RKO (cell line): Measurements from ENCODE around the gene KLF9.
A peak's percentile ranks its signal among the peaks of the same experiment; 100 is the strongest.

Experiments used
- DNase-seq: peaks from one replicate; pipeline ENCODE4 v3.0.0-alpha.2; 2016; ENCODE audit warnings: low spot score

Gene KLF9

GRCh38 chr9:70413799-70414775, at the start of gene KLF9:
TSS of gene KLF9 (minus strand) at chr9:70414657. CDS start at chr9:70413363, 1,294 bp downstream.
- DNase-seq = peak; percentile 96

GRCh38 chr9:70463877-70464276, 49.4 kb upstream of the KLF9 start:
- no peak for DNase-seq

- DNase-seq = no peak
These were observed 47.8 kb upstream of the KLF9 start for GRCh38 chr9:70462300-70462699.

GRCh38 chr9:70457235-70457634, 42.8 kb upstream of the KLF9 start:
- no peak for DNase-seq

GRCh38 chr9:70455993-70456704, 41.7 kb upstream of the KLF9 start:
- DNase-seq = no peak

- DNase-seq = no peak
These were observed 37.9 kb upstream of the KLF9 start for GRCh38 chr9:70452365-70452764.

GRCh38 chr9:70451765-70452164, 37.3 kb upstream of the KLF9 start:
- no peak for DNase-seq

GRCh38 chr9:70450738-70451137, 36.3 kb upstream of the KLF9 start:
- no peak for DNase-seq

- no peak for DNase-seq
These were observed 35.0 kb upstream of the KLF9 start for GRCh38 chr9:70449461-70449860.

GRCh38 chr9:70448919-70449318, 34.5 kb upstream of the KLF9 start:
- no peak for DNase-seq

GRCh38 chr9:70444904-70445303, 30.4 kb upstream of the KLF9 start:
- DNase-seq = no peak

- no peak for DNase-seq
These were observed 27.9 kb upstream of the KLF9 start for GRCh38 chr9:70442328-70442848.

GRCh38 chr9:70441622-70442021, 27.2 kb upstream of the KLF9 start:
- DNase-seq = no peak

GRCh38 chr9:70439991-70440706, 25.7 kb upstream of the KLF9 start:
- no peak for DNase-seq

- DNase-seq = peak; percentile 57
These were observed 24.0 kb upstream of the KLF9 start for GRCh38 chr9:70438341-70438928.

- DNase-seq = no peak
These were observed 21.5 kb upstream of the KLF9 start for GRCh38 chr9:70435948-70436347.

- DNase-seq = no peak
These were observed 15.4 kb upstream of the KLF9 start for GRCh38 chr9:70429899-70430298.

- no peak for DNase-seq
These were observed 14.3 kb upstream of the KLF9 start for GRCh38 chr9:70428781-70429180.

- no peak for DNase-seq
These were observed 12.9 kb upstream of the KLF9 start for GRCh38 chr9:70427161-70427945.

GRCh38 chr9:70425192-70425591, 10.7 kb upstream of the KLF9 start:
- DNase-seq = no peak
